VCaP (cell line): ENCODE results near the gene TTLL8.

ENCODE experiments used
- H3K27ac ChIP-seq: fragments of 450-650 bp; 2 replicates; pipeline ENCODE4 v1.5.1; 2017
- TF ChIP-seq, protein P1 (sequence below): fragments of 450-650 bp; conservative IDR thresholded peaks from 2 replicates; pipeline ENCODE4 v1.5.1; 2017; ENCODE audit warnings: mild to moderate bottlenecking, moderate library complexity

TTLL8 gene

DNA sequence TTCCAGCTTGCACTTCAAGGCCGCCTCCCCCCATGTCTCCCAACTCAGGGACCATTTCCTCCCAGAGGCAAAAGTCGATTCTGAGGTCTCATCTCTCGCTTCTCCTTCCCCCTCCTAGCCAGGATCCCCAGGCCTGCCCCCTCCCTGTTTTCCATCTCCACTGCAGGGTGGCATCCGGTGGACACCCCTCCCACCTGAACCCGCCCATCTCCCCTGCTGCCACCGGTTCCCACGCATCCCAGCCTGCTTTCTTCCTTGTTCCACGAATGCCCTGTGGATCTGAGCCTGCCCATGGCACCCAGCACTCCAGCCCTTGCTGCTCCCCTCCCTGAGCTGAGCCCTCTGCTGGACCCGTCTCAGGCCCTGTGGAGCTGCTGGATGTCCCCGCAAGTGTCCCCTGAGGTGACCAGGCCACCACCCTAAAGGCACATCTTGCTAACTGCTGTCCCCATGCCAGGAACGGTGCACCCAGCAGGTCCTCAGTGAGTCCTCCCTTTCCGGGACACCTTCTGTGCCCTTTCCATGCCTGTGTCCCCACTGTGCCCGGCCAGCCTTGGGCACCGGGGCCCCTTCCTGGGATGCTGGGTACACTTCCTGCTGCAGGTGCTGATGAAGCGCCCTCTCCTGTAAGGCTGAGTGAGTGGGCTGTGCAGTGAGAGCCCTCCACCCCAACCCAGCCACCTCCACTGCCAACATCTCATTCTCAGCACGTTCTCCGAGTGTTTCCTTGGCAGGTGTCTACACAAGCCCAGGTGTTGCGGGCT, 46.5 kb downstream of the TTLL8 start:
- no peak overlapping the region for H3K27ac ChIP-seq
- TF ChIP-seq, protein P1, sequence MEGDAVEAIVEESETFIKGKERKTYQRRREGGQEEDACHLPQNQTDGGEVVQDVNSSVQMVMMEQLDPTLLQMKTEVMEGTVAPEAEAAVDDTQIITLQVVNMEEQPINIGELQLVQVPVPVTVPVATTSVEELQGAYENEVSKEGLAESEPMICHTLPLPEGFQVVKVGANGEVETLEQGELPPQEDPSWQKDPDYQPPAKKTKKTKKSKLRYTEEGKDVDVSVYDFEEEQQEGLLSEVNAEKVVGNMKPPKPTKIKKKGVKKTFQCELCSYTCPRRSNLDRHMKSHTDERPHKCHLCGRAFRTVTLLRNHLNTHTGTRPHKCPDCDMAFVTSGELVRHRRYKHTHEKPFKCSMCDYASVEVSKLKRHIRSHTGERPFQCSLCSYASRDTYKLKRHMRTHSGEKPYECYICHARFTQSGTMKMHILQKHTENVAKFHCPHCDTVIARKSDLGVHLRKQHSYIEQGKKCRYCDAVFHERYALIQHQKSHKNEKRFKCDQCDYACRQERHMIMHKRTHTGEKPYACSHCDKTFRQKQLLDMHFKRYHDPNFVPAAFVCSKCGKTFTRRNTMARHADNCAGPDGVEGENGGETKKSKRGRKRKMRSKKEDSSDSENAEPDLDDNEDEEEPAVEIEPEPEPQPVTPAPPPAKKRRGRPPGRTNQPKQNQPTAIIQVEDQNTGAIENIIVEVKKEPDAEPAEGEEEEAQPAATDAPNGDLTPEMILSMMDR = no peak

DNA sequence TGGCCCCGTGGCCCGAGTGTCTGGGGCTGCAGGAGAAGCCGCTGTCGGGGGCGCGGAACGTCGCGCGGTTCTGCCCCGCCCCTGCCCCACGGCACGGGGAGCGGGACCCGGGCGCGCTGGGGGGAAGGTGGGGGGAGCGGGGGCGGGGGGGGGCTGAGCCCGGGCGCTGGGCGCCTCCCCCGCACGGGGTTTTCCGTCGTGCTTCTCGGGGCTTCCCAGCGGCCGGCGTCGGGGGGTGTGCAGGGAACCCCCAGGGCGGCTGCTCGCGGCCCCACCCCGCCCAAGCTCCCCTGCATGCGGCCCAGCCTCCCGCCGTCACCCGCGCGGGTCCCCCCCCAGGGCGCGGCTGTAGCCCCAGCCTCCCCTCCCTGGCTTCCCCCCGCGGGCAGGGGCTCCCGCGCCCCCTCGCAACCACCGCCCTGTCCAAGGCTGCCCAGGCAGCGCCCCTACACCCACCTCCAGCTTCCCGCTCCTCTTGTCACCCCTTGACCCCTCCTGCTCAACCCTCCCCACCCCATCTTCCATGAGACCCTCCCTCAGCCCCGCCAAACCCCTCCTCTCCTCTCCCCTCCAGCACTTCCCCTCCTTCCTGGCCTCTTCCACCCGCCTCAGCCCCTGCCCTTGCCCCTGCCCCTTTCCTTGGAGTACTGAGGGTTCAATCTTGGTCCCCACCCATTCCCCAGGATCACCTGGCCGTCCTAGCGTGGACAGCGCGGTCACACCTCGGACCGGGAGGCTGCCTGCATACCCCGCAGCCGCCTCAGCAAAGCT, 47.2 kb downstream of the TTLL8 start:
- TF ChIP-seq, protein P1 = no peak
- no peak overlapping the region for H3K27ac ChIP-seq

DNA sequence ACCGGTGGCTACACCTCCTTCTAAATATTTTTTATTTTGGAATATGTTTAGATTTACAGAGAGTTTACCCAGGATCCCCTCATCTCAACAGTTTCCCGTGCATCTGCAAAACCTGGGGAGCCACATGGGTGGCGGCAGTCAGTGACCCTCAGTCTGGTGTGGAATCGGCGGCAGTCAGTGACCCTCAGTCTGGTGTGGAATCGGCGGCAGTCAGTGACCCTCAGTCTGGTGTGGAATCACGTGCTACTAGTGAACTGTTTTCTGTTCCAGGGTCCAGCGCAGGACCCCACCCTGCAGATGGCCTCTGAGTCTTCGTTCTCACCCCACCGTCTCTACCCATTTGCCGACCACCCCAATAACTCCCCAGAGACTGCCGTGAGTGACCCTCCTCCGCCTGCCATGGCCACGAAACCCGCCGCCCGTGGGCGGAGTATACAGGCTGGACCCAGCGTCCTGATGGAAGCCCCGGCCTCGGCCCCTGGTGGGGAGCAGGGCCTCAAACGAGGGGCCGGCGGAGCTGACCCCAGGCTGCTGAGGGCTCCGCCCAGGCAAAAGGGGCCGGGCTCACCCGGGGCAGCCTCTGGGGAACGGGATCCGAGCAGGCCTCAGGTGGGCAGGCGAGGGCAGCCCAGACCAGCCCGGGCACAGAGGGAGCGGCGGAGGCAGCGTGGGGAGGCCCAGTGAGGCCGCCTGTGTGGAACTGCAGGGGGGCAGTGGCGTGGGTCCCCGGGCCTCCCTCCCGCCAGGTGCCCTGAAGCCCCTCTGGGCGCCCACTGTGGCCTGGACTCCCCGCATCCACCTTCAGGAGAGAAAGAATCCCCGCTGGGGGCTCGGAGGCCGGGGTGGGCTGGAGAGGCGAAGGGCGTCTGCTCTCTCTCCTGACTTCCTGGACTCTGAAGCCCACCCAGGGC, 48.1 kb downstream of the TTLL8 start:
- TF ChIP-seq, protein P1 = no peak
- no peak overlapping the region for H3K27ac ChIP-seq

DNA sequence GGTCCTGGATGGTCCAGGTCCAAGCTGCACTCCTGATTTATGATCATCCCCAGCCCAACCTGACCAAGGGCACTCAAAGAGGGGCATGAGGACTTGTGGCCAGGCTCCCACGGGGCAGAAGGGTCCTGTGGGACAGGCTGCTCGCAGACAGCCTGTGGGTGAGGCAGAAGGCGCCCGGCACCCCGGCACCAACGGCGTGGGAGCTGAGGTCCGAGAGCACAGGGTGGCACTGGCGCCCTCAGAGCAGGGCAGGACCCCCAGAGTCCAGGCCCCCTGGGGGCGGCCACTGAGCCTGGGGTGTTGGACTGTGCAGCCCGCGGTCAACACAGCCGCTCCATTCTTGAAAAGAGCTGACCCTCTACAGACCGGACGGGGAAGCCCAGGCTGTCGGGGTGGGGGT, 48.8 kb downstream of the TTLL8 start:
- no peak overlapping the region for H3K27ac ChIP-seq
- TF ChIP-seq, protein P1 = no peak

DNA sequence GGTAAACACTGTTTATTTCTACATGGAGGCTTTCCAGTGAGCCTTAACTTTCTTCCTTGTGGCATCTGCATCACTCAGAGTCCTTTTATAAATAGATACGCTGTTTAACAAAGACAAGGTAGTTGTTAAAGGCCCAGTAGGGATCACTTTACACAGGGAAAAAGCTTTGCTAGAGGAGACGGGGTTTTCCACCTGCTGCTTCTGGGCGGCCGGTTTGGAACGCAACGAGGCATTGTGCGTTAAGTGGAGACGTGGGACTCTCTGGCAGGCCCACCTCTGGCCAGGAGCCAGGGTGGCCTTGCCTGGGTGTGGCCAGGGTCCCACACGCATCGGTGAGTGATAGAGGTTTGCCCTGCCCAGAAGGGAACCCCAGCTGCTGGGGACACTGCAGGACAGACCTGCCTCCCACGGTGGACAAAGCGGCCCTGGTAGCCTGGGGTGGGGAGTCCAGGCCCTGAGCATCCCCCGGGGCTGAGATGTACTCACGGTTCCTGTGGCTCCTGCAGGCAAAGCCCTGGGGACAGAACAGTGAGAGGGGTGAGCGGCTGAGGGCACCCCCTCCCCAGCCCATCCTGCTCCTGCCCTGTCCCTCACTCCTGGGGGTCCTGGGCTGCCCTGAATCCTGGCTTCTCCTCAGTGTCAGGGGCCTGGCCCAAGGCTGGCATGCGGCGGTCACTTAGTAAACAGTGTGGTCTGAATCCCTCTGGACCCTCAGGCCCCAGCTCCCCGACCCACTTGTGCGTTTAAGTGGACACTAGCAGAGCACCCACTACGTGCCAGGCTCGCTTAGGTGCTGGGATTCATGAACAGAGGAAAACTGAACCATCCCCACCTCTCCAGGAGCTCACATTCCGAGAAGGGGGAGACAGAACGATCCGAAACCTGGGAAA, 49.7 kb downstream of the TTLL8 start:
- peak overlapping the region; percentile 72 for H3K27ac ChIP-seq
- TF ChIP-seq, protein P1 = no peak

DNA sequence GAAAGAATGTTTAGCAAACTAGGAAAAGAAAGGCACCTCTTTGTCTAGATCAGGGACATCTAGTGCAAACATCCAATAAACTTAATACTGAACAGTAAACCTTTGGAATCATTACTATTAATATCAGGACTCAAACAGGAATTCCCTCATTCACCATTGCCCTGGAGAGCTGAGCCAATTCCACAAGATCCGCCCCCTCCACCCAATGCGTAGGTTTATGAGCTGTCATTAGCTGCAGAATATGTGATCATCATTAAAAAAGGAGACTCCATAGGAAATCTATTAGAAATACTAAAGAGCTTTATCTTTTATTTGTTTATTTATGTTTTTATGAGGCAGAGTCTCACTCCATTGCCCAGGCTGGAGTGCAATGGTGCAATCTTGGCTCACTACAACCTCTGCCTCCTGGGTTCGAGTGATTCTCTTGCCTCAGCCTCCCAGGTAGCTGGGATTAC, 51.0 kb downstream of the TTLL8 start:
- TF ChIP-seq, protein P1 = no peak
- H3K27ac ChIP-seq = peak overlapping the region; percentile 72
